BE2C (cell line): Measurements from ENCODE around the gene GSE1.

ENCODE experiments used
- DNase-seq: peaks from one replicate; pipeline ENCODE4 v3.0.0-alpha.2; 2020
- H3K27me3 ChIP-seq: fragments of 250-450 bp; sonication (Bioruptor Pico); 2 replicates; pipeline ENCODE4 v1.5.1; 2020; ENCODE audit warnings: mild to moderate bottlenecking
- H3K36me3 ChIP-seq: fragments of 250-450 bp; sonication (Bioruptor Pico); 2 replicates; pipeline ENCODE4 v1.5.1; 2020; ENCODE audit warnings: mild to moderate bottlenecking
- H3K4me1 ChIP-seq: fragments of 250-450 bp; sonication (Bioruptor Pico); 2 replicates; pipeline ENCODE4 v1.5.1; 2020
- H3K4me3 ChIP-seq: 2 replicates; pipeline ENCODE4 v1.5.1; 2011; ENCODE audit warnings: low read depth, low read length
- H3K9me3 ChIP-seq: fragments of 250-450 bp; sonication (Bioruptor Pico); 2 replicates; pipeline ENCODE4 v1.5.1; 2020
- TF ChIP-seq, protein P1 (sequence below): IDR thresholded peaks from 2 replicates; pipeline ENCODE4 v1.5.1; 2012; ENCODE audit warnings: mild to moderate bottlenecking, low read depth, low read length

Gene GSE1

DNA sequence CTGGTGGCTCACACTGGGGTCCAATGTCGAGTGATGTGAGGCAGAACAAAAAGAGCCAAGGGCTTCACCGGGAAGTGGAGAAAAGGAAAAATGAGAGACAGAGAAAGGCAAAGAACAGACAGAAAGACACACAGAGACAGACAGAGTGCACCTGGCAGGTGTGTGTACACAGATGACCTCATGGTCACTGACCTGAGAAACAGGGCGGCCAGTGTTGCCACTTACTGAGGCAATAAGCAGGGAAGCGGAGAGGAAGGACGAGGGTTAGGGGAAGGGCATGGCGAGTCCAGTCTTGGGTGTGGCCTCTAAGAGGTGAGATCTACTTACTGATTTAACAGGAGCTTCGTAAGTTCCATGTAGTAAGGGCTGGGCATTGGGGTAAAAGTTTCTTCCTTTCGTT lies 68.1 kb downstream of the GSE1 start:
- Histone ChIP-seq H3K9me3 (no peaks in the 10 kb centered on the region), H3K27me3 (no peaks in the 10 kb centered on the region), H3K4me1 (peaks cover 1% of the 10 kb centered on the region; the same call in 1 of the 2 replicates), H3K36me3 (peaks cover 61% of the 10 kb centered on the region), H3K4me3 (no peak overlapping the region)
- no peak for DNase-seq
- TF ChIP-seq, protein P1, sequence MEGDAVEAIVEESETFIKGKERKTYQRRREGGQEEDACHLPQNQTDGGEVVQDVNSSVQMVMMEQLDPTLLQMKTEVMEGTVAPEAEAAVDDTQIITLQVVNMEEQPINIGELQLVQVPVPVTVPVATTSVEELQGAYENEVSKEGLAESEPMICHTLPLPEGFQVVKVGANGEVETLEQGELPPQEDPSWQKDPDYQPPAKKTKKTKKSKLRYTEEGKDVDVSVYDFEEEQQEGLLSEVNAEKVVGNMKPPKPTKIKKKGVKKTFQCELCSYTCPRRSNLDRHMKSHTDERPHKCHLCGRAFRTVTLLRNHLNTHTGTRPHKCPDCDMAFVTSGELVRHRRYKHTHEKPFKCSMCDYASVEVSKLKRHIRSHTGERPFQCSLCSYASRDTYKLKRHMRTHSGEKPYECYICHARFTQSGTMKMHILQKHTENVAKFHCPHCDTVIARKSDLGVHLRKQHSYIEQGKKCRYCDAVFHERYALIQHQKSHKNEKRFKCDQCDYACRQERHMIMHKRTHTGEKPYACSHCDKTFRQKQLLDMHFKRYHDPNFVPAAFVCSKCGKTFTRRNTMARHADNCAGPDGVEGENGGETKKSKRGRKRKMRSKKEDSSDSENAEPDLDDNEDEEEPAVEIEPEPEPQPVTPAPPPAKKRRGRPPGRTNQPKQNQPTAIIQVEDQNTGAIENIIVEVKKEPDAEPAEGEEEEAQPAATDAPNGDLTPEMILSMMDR = no peak

DNA sequence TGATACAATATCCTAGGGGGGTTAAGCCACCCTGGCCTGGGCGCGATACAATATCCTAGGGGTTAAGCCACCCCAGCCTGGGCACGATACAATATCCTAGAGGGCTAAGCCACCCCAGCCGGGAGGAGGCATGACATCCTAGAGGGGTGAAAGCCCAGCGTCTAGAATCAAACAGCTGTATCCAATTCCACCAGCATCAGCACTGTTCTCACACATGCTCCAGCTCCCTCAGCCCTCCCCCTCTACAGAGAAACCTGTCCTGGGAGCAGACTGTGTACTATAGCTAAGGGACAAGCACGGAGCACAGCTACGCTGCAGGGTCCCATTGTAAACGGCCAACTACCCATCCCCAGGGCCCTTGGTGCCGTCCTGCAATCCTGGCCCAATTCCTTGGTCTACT lies 69.4 kb downstream of the GSE1 start:
- no peak overlapping the region for H3K4me3 ChIP-seq
- H3K9me3 ChIP-seq = no peaks in the 10 kb centered on the region
- TF ChIP-seq, protein P1 = no peak
- H3K4me1 ChIP-seq = no peaks in the 10 kb centered on the region
- no peak for DNase-seq
- peaks cover 58% of the 10 kb centered on the region for H3K36me3 ChIP-seq
- H3K27me3 ChIP-seq = no peaks in the 10 kb centered on the region

DNA sequence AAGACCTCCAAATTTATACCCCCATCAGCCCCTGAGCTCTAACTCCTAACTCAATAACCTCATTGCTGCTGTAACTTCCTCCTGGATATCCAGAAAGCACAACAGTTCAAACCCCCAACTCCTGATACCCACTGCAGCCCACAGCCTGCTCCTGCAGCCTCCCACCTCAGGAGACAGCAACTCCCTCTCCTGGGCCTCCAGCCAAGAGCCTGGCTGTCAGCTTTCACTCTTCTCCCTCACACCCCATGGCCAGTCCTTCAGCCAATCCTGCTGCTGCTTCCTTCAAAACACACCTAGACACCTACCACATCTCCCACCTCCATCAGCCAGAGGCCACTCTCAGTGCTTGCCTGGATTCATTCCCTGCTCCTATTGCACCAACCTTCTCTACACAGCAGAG lies 70.2 kb downstream of the GSE1 start:
- DNase-seq = no peak
- H3K4me3 ChIP-seq = no peak overlapping the region
- no peaks in the 10 kb centered on the region for H3K9me3 ChIP-seq
- H3K27me3 ChIP-seq = no peaks in the 10 kb centered on the region
- peaks cover 52% of the 10 kb centered on the region for H3K36me3 ChIP-seq
- TF ChIP-seq, protein P1 = no peak
- no peaks in the 10 kb centered on the region for H3K4me1 ChIP-seq

DNA sequence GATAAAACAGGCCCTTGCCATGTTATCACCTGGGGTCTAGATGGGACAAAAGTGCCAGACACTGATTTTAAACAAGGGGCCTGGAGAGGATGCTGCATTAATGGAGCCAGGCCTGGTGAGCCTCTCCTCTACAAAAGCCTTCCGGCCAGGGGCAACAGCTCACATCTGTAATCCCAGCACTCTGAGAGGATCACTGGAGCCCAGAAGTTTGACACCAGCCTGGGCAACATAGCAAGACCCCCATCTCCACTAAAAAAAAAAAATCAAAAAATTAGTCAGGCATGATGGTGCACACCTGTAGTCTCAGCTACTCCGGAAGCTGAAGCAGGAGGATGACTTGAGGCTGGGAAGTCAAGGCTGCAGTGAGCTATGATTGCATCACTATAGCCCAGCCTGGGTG lies 72.1 kb downstream of the GSE1 start:
- DNase-seq = no peak
- no peaks in the 10 kb centered on the region for H3K27me3 ChIP-seq
- H3K4me1 ChIP-seq = no peaks in the 10 kb centered on the region
- TF ChIP-seq, protein P1 = no peak
- H3K4me3 ChIP-seq = no peak overlapping the region
- H3K36me3 ChIP-seq = peaks cover 35% of the 10 kb centered on the region
- no peaks in the 10 kb centered on the region for H3K9me3 ChIP-seq

DNA sequence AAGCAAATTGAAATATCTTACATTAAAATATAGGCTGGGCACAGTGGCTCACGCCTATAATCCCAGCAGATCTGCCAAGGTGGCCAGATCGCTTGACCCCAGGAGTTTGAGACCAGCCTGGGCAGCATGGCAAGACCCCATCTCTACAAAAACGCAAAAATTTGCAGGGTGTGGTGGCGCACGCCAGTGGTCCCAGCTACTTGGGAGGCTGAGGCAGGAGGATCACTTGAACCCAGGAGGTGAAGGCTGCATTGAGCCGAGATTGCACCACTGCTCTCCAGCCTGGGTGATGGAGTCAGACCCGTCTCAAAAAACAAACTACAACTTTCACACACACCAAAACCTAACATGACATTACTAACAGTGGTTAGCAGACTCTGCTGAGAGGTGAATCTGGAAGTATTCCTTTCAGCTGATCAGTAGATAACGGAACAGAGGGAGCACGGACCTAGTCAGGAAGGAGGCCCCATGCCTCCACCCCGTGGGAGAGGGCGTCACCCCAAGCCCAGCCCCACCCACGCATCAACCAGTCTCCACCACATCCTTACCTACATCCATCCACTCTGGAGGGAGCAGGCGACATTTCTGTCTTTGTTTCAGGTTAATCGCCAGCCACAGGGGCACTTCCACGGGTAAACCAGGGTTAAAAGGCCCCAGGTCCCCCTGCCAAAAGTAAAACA lies 73.9 kb downstream of the GSE1 start:
- H3K36me3 ChIP-seq = peaks cover 22% of the 10 kb centered on the region
- TF ChIP-seq, protein P1 = no peak

DNA sequence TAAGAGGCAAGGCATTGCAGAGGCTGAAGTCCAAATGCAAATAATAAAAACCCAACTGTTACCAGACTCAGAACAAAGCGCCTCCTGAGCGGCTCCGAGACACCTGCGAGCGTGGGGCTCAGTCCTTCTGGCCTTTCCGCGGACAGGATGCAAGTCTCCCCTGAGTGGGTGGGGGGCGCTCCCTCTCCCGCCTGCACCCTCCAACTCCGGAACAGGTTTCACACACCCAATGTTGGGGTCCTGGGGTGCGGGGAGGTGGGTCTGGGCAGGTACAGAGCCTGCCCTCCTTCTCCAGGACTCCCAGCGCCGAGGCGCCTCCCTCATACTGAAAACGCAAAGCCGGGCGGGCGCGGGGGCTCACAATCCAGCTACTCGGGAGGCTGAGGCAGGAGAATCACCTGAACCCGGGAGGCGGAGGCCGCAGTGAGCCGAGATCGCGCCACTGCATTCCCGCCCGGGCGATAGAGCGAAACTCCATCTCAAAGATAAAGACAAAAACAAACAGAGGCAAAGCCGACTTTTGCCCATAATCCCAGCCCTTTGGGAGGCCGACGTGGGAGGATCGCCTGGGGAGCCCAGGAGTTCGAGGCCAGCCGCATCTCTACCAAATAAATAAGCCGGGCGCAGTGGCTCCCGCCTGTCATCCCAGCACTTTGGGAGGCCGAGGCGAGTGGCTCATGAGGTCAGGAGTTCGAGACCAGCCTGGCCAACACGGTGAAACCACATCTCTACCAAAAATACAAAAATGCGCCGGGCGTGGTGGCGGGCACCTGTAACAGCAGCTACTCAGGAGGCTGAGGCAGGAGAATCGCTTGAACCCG lies 74.7 kb downstream of the GSE1 start:
- Histone ChIP-seq H3K4me3 (peak overlapping the region; percentile 66), H3K9me3 (no peaks in the 10 kb centered on the region), H3K4me1 (no peaks in the 10 kb centered on the region), H3K27me3 (no peaks in the 10 kb centered on the region), H3K36me3 (peaks cover 20% of the 10 kb centered on the region)
- no peak for DNase-seq
- TF ChIP-seq, protein P1 = no peak

More for the DNA sequence above, 73.9 kb downstream of the GSE1 start:
- H3K27me3 ChIP-seq = no peaks in the 10 kb centered on the region
- no peak overlapping the region for H3K4me3 ChIP-seq
- H3K4me1 ChIP-seq = no peaks in the 10 kb centered on the region
- H3K9me3 ChIP-seq = no peaks in the 10 kb centered on the region
- DNase-seq = no peak
